A549 (cell line): Measurements from ENCODE around the gene PTPRK. TPM values are rescaled to one million over a fixed set of nuclear protein-coding genes. Genes with fewer than 3 reads are reported as not detected.
"Not testable (repeated sequence)": the region's sequence is repeated elsewhere in the genome, so short reads cannot be mapped to it uniquely, and the experiment has no call there.

Source experiments
- ATAC-seq, 2 experiments: fragments of 200-7000 bp in 1 of 2; fragments of >200 bp in 1 of 2; cut with Nextera tagmentation in 1 of 2; cut with Tn5 transposase in 1 of 2; 3 replicates each; pipeline versions ENCODE4 v1.8.0 to v1.9.1; 2018 to 2020; ENCODE audit warnings: mild to moderate bottlenecking in 1 of 2, moderate library complexity in 1 of 2
- CTCF ChIA-PET: fragments of 300-600 bp; sonication (Branson Sonifier 250); formaldehyde crosslinking; extraction: SDS; loops from one replicate; lab custom pipeline; 2021; ENCODE audit warnings: antibody characterized with exemption, inconsistent platforms; lab: Yijun Ruan, JAX
- POLR2A ChIA-PET: fragments of 350-600 bp; formaldehyde crosslinking; extraction: SDS; loops from one replicate; lab custom pipeline; 2021; ENCODE audit warnings: antibody characterized with exemption, inconsistent platforms; lab: Yijun Ruan, JAX
- DNase-seq, 2 experiments: peaks; one replicate each; pipeline versions ENCODE4 v3.0.0 to v3.0.0-alpha.2; 2011 to 2016; ENCODE audit warnings: low read depth in 1 of 2, low spot score in 1 of 2
- FAIRE-seq: peaks from 2 replicates; lab custom pipeline; 2011; peaks lifted over from hg19 to GRCh38; lab: Jason Lieb, UNC
- H3K27ac ChIP-seq, 2 experiments: fragments of >200 bp; sonication (Bioruptor Twin); formaldehyde crosslinking; 3 replicates each; pipeline ENCODE4 v1.5.1; 2016 to 2017
- H3K4me1 ChIP-seq: fragments of >200 bp; sonication (Bioruptor Twin); formaldehyde crosslinking; 3 replicates; pipeline ENCODE4 v1.6.1; 2016
- H3K4me2 ChIP-seq: fragments of >200 bp; sonication (Bioruptor Twin); formaldehyde crosslinking; 3 replicates; pipeline ENCODE4 v1.6.1; 2016
- H3K4me3 ChIP-seq: fragments of >200 bp; sonication (Bioruptor Twin); formaldehyde crosslinking; 3 replicates; pipeline ENCODE4 v1.5.1; 2016
- H3K9me3 ChIP-seq: fragments of >200 bp; sonication (Bioruptor Twin); formaldehyde crosslinking; 3 replicates; pipeline ENCODE4 v1.6.1; 2016
- CBX2 ChIP-seq: fragments of 200-600 bp; sonication (generic); IDR thresholded peaks from 2 replicates; pipeline ENCODE4 v1.6.1; 2016; ENCODE audit warnings: low read depth, mild to moderate bottlenecking, borderline replicate concordance
- CBX8 ChIP-seq: fragments of 200-600 bp; sonication (generic); IDR thresholded peaks from 2 replicates; pipeline ENCODE4 v1.6.1; 2016
- CHD4 ChIP-seq: fragments of 200-600 bp; sonication (generic); IDR thresholded peaks from 2 replicates; pipeline ENCODE4 v1.6.1; 2016; ENCODE audit warnings: antibody characterized with exemption, mild to moderate bottlenecking, borderline replicate concordance
- EP300 ChIP-seq, 2 experiments: fragments of >200 bp; sonication (Bioruptor Twin); formaldehyde crosslinking; IDR thresholded peaks; 2 replicates in 1 of 2; 3 replicates in 1 of 2; pipeline ENCODE4 v1.6.1; 2016 to 2017
- FOXS1 ChIP-seq: fragments of 250-450 bp; sonication (Bioruptor Pico); IDR thresholded peaks from 2 replicates; pipeline ENCODE4 v1.5.0; 2020; ENCODE audit warnings: mild to moderate bottlenecking, moderate library complexity
- HDAC2 ChIP-seq: fragments of 200-600 bp; sonication (generic); IDR thresholded peaks from 2 replicates; pipeline ENCODE4 v1.6.1; 2016
- HOXB13 ChIP-seq: fragments of 250-450 bp; sonication (Bioruptor Pico); IDR thresholded peaks from 2 replicates; pipeline ENCODE4 v1.5.0; 2020; ENCODE audit warnings: low read depth, mild to moderate bottlenecking, moderate library complexity
- NPAS2 ChIP-seq: fragments of 250-450 bp; sonication (Bioruptor Pico); IDR thresholded peaks from 2 replicates; pipeline ENCODE4 v1.8.0; 2022; ENCODE audit warnings: mild to moderate bottlenecking, moderate library complexity, borderline replicate concordance
- POLR2A ChIP-seq: IDR thresholded peaks from 2 replicates; pipeline ENCODE4 v1.6.1; 2012; ENCODE audit warnings: mild to moderate bottlenecking, low read length
- RAD21 ChIP-seq, 2 experiments: fragments of >200 bp in 1 of 2; sonication (Bioruptor Twin) in 1 of 2; formaldehyde crosslinking in 1 of 2; IDR thresholded peaks in 1 of 2; conservative IDR thresholded peaks in 1 of 2; 2 replicates in 1 of 2; 3 replicates in 1 of 2; pipeline ENCODE4 v1.6.1; 2012 to 2018; ENCODE audit warnings: inconsistent platforms in 1 of 2
- RCOR1 ChIP-seq: fragments of 150-350 bp; IDR thresholded peaks from 2 replicates; pipeline ENCODE4 v1.6.1; 2014; ENCODE audit warnings: antibody characterized with exemption, low read length, low read depth
- REST ChIP-seq: fragments of 200-600 bp; sonication (generic); IDR thresholded peaks from 2 replicates; pipeline ENCODE4 v1.6.1; 2016; ENCODE audit warnings: antibody characterized with exemption, mild to moderate bottlenecking, moderate library complexity
- RNF2 ChIP-seq: fragments of 200-600 bp; sonication (generic); IDR thresholded peaks from 2 replicates; pipeline ENCODE4 v1.6.1; 2016; ENCODE audit warnings: low read depth, mild to moderate bottlenecking, antibody characterized with exemption, moderate library complexity, borderline replicate concordance
- SREBF2 ChIP-seq: fragments of 450-650 bp; IDR thresholded peaks from 2 replicates; pipeline ENCODE4 v1.6.1; 2014; ENCODE audit warnings: mild to moderate bottlenecking, moderate library complexity
- WGBS: methylation state at CpG from one replicate; pipeline ENCODE4 v1.1.6; 2017; ENCODE audit errors: missing lambda C conversion rate; 5-methylcytosine and 5-hydroxymethylcytosine counted together
- polyA plus RNA-seq, 4 experiments: library from polyadenylated mRNA; depleted of rRNA in 3 of 4; stranded (reverse); fragments of >200 nt; fragmentation: RNase III in 1 of 4; extraction: RNeasy Plus Mini Kit Qiagen cat#74134 plus additional on column Dnase treatment in 1 of 4; gene quantifications; 2 replicates in 3 of 4; 3 replicates in 1 of 4; pipeline ENCODE4 v1.2.3, GENCODE V29; 2011 to 2017
- TF ChIP-seq, protein P1 (sequence below): fragments of >200 bp; sonication (Bioruptor Twin); formaldehyde crosslinking; IDR thresholded peaks from 3 replicates; pipeline ENCODE4 v1.6.1; 2016
- TF ChIP-seq, protein P2 (sequence below): fragments of >200 bp; sonication (Bioruptor Twin); formaldehyde crosslinking; IDR thresholded peaks from 2 replicates; pipeline ENCODE4 v1.6.1; 2016

Gene PTPRK
- polyA plus RNA-seq, 2 of the 4 experiments (the other 2 are of a cell fraction), result 14.4 to 16.1 TPM

DNA sequence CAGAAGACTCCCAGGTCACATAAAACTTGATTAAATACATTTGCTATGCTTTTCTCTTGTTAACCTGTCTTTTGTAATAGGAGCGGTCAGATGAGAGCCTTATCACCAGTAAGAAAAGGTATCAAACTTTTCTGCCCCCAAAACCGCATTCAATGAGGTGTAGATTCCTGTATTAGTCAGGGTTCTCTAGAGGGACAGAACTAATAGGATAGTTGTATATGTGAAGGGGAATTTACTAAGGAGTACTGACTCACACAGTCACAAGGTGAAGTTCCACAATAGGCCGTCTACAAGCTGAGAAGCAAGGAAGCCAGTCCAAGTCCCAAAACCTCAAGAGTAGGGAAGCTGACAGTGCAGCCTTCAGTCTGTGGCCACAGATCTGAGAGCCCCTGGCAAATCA is 32.7 kb downstream of the PTPRK start:
- DNase-seq (no peak), FAIRE-seq (no peak), ATAC-seq (no peak)
- H3K27ac ChIP-seq, result no peak overlapping the region
- peaks cover 16% of the 10 kb centered on the region for H3K4me1 ChIP-seq
- ChIA-PET POLR2A (no interaction called here), CTCF (no interaction called here)
- WGBS, result 86% methylated on average over 3 of the region's 3 CpGs
- no peak overlapping the region for H3K4me3 ChIP-seq
- H3K9me3 ChIP-seq, result no peaks in the 10 kb centered on the region
- TF ChIP-seq REST, result no peak
- TF ChIP-seq, protein P1, sequence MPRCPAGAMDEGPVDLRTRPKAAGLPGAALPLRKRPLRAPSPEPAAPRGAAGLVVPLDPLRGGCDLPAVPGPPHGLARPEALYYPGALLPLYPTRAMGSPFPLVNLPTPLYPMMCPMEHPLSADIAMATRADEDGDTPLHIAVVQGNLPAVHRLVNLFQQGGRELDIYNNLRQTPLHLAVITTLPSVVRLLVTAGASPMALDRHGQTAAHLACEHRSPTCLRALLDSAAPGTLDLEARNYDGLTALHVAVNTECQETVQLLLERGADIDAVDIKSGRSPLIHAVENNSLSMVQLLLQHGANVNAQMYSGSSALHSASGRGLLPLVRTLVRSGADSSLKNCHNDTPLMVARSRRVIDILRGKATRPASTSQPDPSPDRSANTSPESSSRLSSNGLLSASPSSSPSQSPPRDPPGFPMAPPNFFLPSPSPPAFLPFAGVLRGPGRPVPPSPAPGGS, result no peak
- TF ChIP-seq RCOR1, result no peak
- no peak for TF ChIP-seq SREBF2
- TF ChIP-seq RNF2, result no peak
- no peak for TF ChIP-seq FOXS1
- no peak for TF ChIP-seq CBX8
- TF ChIP-seq POLR2A, result no peak
- no peak for TF ChIP-seq CBX2
- no peak for TF ChIP-seq NPAS2 (CRISPR knock-in tag)
- H3K4me2 ChIP-seq, result no peak overlapping the region

DNA sequence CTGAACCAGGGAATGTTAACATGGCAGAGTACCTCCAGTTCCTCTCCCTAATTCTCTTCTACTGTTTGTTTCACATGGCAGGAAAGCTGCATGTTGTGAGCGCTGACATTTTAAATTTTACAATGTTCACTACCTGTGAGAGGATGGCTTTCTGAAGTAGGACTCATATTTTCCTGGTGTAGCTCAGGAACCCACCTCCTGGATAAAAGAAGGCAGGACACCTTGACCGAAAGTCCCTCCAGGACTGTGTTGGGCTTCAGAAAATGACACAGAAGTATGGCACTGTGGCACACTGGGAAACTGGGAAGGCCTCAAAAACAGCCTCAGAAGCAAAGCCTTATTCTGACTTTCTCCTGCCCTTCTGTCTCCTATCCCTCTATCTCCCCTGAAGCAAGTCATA is 33.3 kb downstream of the PTPRK start:
- no peak overlapping the region for H3K27ac ChIP-seq
- H3K4me1 ChIP-seq, result peaks cover 10% of the 10 kb centered on the region
- no peak overlapping the region for H3K4me3 ChIP-seq
- DNase-seq (no peak), ATAC-seq (peak; percentile 81 to 84), FAIRE-seq (no peak)
- POLR2A ChIA-PET, result interaction anchor here (1.0 kb wide), 1 partner anchor 10 kb away, joined by 3 read pairs; no protein-coding TSS in a partner anchor
- WGBS, result 100% methylated on average over 2 of the region's 2 CpGs
- TF ChIP-seq HDAC2 (no peak), RAD21 (conservative IDR thresholded peaks at IDR 0.05 in 1 of 2, IDR thresholded peaks at IDR 0.05 in 1 of 2) (peak in 1 of 2 experiments; percentile 18; a peak in 1 of 5 replicates)
- no peaks in the 10 kb centered on the region for H3K9me3 ChIP-seq
- CTCF ChIA-PET, result interaction anchor here (0.6 kb wide), 1 partner anchor 369 kb away, joined by 3 read pairs; no protein-coding TSS in a partner anchor
- H3K4me2 ChIP-seq, result no peak overlapping the region

GRCh38 chr6:128486580-128486979 is 33.8 kb downstream of the PTPRK start:
- CTCF ChIA-PET, result interaction anchor here (0.6 kb wide), 1 partner anchor 369 kb away, joined by 3 read pairs; no protein-coding TSS in a partner anchor
- not testable (repeated sequence) for H3K27ac ChIP-seq, H3K9me3 ChIP-seq, FAIRE-seq, H3K4me3 ChIP-seq, H3K4me1 ChIP-seq, DNase-seq, ATAC-seq, H3K4me2 ChIP-seq
- POLR2A ChIA-PET, result interaction anchor here (1.0 kb wide), 1 partner anchor 11 kb away, joined by 3 read pairs; no protein-coding TSS in a partner anchor
- WGBS, result 100% methylated on average over 1 of the region's 1 CpG

DNA sequence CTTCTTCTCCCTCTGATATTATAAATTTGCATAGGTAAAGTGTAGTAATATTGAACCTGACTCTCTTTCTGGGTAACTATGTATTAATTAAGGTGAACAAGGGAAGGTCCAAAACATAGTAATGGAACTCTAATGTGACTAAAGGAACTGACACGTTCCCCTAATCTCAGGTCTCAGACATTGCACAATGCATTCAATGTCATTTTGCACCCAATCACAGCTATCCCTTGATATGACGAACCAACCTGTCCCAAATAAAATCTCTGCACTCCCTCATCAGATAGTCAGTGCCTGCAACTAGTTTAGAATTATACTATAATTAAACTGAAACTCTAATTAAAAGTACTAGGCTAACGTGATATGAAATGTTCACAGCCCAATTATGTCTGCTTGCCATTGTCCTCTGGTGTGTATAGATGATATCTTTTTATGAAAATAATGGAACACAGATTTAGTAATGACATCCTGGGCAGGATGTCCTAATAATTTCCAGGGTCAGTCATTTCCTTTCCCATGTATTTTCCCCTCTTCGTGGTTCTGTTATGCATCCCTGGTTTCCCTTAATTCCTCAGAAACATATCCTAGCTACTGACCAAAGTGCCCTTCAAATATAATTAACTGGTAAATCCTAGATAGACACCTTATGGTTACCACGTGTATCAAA is 36.8 kb downstream of the PTPRK start:
- H3K4me2 ChIP-seq, result no peak overlapping the region
- no peak overlapping the region for H3K4me3 ChIP-seq
- WGBS, result 75% methylated on average over 5 of the region's 5 CpGs
- TF ChIP-seq HDAC2 (no peak), CHD4 (no peak), EP300 (IDR thresholded peaks at IDR 0.05) (no peak), HOXB13 (no peak)
- TF ChIP-seq, protein P2, sequence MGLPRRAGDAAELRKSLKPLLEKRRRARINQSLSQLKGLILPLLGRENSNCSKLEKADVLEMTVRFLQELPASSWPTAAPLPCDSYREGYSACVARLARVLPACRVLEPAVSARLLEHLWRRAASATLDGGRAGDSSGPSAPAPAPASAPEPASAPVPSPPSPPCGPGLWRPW, result no peak
- no peak overlapping the region for H3K27ac ChIP-seq
- no peaks in the 10 kb centered on the region for H3K4me1 ChIP-seq
- ATAC-seq (no peak), FAIRE-seq (no peak), DNase-seq (no peak)
- ChIA-PET CTCF (no interaction called here), POLR2A (no interaction called here)
- H3K9me3 ChIP-seq, result no peaks in the 10 kb centered on the region
